ENCODE results near the gene SHISA7.

GRCh38 chr19:55461974-55462626 is 19.0 kb upstream of the SHISA7 start:
- TF ChIP-seq CTCF (IDR thresholded peaks at IDR 0.05) (no peak), POLR2A (IDR thresholded peaks at IDR 0.05) (peak in 1 of 2 donors; percentile 78)

Data from heart left ventricle (tissue), 13 donors.